Measurements from ENCODE around the gene DGCR8.
"Not testable (repeated sequence)": the region's sequence is repeated elsewhere in the genome, so short reads cannot be mapped to it uniquely, and the experiment has no call there.

The DGCR8 gene

DNA sequence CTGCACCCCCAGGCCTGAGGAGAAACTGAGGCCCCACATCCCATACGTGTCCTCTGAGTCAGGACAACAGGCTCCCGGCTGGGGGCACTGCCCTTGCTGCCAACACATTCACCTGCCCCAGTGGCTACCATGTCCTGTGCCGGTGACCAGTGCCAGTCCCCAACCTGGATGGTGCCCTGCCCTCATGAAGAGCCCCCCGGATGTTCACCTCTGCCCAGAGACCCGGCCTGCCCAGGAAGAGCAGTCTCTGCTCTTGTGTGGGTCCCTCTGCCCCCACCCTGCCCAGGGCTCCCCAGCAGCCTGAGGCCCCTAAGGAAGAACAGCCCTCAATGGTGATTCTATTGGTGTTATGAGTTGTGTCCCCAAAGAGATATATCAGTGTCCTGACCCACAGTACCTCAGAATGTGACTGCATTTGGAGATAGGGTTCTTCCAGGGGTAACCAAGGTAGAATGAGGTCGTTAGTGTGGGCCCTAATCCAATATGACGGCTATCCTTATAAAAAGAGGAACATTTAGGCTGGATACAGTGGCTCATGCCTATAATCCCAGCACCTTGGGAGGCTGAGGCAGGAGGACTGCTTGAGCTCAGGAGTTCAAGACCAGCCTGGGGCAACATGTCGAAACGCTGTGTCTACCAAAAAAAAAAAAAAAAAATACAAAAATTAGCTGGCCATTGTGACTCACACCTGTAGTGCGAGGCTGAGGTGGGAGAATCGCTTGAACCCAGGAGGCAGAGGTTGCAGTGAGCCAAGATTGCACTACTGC lies 13.2 kb upstream of the DGCR8 start:
- DNase-seq, result no peak

- not testable (repeated sequence) for DNase-seq
Measured at GRCh38 chr22:20067384-20067682, 12.7 kb upstream of the DGCR8 start.

- no peak for DNase-seq
Measured at GRCh38 chr22:20068640-20069039, 11.4 kb upstream of the DGCR8 start.

DNA sequence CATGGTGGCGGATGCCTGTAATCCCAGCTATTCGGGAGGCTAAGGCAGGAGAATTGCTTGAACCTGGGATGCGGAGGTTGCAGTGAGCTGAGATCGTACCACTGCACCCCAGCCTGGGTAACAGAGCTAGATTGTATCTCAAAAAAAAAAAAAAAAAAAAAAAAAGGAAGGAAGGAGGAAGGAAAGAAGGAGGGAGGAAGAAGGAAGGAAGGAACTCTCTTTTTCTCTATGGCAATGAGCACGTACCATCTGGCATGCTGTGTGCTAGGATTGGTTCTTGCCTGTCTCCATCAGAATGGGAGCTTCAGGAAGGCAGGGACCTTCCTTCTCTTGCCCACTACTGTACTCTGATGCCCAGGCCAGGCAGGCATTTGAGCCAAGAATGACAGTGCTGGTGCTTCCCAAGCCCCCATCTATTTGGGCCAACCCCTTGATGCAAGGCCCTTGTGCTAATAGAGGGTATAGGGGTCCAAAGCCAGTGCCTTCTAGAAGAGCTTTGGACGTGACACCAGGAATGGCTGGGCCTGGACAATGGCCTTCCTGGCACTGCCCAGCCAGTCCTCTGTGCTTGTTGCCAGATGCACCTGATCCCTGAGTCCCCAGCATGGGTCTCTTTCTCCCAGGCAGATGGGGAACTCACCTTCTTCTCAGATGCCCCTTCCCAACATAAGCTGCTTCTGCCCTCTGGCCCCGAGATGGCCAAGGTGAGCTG lies 10.6 kb upstream of the DGCR8 start:
- no peak for DNase-seq

GRCh38 chr22:20071524-20071972 lies 8.5 kb upstream of the DGCR8 start:
- no peak for DNase-seq

GRCh38 chr22:20076627-20077172 lies 3.3 kb upstream of the DGCR8 start:
- DNase-seq, result no peak

GRCh38 chr22:20080445-20080775 lies 369 bp downstream of the DGCR8 start:
- DNase-seq, result peak; percentile 19 to 36

- peak; percentile 6 to 22 for DNase-seq
Measured at GRCh38 chr22:20080776-20081654, 974 bp downstream of the DGCR8 start.

- no peak for DNase-seq
Measured at GRCh38 chr22:20083157-20083890, 3.3 kb downstream of the DGCR8 start.

DNA sequence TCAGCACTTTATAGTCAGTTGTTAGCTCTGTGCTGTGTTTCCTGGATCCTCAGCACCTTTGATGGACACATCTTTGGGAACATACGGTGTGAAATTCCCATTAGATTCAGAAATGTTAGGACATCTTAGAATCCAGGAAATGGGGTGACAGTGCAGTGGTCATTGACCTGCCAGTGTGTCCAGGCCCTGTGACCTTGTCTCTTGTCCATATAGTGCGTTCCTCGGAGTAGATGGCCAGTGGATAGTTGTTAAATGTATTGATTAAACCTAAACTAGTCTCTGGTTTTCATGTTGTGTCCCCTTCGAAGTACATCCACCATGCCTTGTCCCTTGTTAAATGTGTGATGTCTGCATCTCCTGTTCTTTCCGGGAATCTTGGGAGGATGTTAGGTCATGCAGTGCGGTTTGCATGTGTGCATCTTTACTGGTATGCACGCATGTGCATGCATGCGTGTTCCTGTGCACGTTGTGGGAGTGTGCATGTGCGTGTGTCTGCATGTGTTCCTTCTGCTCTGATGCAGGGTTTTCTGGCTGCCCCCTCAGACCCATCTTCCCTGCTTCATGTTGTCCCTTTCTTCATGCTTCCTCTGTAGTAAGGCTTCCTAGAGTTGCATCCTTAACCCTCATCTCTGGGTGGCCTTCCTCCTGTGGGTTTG lies 4.0 kb downstream of the DGCR8 start:
- no peak for DNase-seq

- peak; percentile 9 to 11 for DNase-seq
Measured at GRCh38 chr22:20084547-20085413, 4.7 kb downstream of the DGCR8 start.

- no peak for DNase-seq
Measured at GRCh38 chr22:20085651-20086050, 5.6 kb downstream of the DGCR8 start.

GRCh38 chr22:20086101-20086599 lies 6.1 kb downstream of the DGCR8 start:
- no peak for DNase-seq

DNA sequence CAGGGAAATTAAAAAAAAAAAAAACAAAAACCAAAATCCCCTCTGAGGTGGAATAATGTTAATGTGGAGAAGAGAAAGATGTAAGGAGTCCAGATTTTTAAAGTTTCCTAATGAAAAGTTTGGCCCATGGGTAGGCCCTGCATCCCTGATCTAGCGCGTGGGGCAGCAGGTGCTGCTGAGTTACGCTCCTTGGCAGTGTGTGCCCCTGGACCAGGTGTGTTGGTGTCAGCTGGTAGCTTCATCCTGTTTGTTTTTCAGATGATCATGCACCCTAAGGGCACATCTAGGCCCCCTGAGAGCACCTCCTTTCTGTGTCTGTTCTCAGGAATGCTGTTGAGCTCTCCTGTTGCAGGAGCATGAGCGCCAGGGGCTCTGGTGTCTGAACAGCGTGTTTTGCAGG lies 6.7 kb downstream of the DGCR8 start:
- DNase-seq, result no peak

GRCh38 chr22:20087319-20088262 lies 7.5 kb downstream of the DGCR8 start:
- no peak for DNase-seq

- no peak for DNase-seq
Measured at GRCh38 chr22:20088263-20088648, 8.2 kb downstream of the DGCR8 start.

DNA sequence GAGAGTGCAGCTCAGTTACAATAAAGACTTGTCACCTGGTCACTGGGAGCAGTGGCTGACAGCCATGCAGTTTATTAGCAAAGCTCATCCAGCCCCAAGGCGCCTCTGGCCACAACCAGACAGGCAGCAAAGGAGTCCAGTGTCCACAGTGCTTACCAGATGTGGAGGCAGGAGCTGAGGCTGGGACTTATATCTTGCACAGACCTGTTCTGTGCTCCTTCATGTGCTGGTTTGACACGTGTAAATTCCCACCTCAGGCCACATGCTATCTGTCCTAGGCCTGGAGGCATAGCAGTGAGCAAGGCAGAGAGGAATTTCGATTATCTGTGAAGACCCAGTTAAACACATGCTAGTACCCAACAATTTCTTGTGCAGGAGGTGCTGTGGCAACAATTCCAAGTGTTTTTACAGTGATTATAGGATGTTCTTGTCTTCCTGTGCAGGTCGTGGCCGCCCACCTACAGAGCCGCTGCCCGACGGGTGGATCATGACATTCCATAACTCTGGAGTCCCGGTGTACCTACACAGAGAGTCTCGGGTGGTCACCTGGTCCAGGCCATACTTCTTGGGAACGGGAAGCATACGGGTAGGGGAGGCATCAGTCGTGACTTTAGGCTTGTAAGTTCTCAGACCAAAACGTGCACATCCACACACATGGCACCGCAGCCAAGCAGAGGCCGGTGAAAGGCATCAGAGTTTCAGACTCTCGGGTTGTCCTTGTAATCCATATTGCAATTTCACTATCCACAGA lies 9.4 kb downstream of the DGCR8 start:
- DNase-seq, result no peak

GRCh38 chr22:20089977-20090729 lies 10.1 kb downstream of the DGCR8 start:
- DNase-seq, result no peak
